Suppressor macrophage treated with lipopolysaccharide for 4 hours (primary cell): Measurements from ENCODE around the gene EPSTI1.
"Not testable (repeated sequence)": the region's sequence is repeated elsewhere in the genome, so short reads cannot be mapped to it uniquely, and the experiment has no call there.

ENCODE experiments used
- DNase-seq: peaks from one replicate; pipeline ENCODE4 v3.0.0-alpha.2; 2020

EPSTI1 gene, protein sequence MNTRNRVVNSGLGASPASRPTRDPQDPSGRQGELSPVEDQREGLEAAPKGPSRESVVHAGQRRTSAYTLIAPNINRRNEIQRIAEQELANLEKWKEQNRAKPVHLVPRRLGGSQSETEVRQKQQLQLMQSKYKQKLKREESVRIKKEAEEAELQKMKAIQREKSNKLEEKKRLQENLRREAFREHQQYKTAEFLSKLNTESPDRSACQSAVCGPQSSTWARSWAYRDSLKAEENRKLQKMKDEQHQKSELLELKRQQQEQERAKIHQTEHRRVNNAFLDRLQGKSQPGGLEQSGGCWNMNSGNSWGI

DNA sequence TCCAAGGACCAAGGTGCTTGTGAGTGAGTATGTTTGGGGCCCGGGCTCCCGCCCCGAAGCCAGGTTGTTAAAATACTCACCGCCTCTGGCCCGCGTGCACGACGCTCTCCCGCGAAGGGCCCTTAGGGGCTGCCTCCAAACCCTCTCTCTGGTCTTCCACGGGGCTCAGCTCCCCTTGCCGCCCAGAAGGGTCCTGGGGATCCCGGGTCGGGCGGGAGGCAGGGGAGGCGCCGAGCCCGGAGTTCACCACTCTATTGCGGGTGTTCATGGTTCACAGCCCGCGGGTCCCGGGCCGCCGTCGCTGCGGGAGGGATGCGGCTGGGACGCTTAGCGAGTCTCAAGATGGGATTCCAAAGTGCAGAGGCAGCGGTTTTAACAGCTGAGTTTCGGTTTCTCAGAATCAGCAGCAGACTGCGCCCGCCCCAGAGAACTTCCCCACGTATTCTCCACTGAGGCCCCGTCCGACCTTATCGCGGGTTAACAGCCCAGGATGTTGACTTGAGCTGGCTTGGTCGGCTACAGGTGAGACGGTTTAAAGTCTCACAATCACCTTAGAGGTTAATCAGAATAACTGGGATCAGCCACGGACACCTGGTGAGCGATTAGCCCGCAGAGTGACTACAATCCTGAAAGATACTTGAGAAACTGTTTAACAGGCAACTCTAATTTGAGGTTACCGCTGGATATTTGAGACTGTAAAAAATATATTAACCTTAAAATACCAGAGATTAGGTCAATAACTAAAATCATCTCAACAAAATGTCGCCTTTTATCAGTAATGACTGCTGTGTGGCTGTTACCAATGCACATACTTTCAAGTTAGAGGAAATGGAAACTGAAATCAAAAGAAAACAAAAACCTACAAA lies at the start of gene EPSTI1:
EPSTI1 (minus strand) TSS at position 344 of the 866 bp plus-strand sequence; CDS start at position 268, 76 bp downstream.
- DNase-seq: peak; percentile 96

DNA sequence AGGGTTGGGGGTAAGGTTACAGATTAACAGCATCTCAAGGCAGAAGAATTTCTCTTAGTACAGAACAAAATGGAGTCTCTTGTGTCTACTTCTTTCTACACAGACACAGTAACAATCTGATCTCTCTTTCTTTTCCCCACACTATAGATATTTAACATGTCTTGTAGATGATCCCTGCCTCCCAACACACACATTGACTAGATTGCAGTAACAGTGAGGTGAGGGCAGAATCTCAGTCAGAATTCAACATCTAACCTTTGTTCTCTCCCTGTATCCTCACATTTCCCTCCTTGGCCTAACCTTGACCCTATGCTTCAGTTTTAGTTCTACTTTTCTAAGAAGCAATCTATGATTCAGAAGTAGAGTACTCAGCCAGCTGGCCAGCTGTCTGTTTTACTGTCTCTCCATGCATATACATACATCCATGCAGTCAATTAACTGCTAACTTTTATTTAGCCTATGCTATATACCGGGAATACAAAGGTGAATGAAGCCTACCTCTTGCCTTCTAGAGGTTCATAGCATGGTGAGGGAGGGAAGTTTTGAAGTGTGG lies 49.4 kb upstream of the EPSTI1 start:
- no peak for DNase-seq

DNA sequence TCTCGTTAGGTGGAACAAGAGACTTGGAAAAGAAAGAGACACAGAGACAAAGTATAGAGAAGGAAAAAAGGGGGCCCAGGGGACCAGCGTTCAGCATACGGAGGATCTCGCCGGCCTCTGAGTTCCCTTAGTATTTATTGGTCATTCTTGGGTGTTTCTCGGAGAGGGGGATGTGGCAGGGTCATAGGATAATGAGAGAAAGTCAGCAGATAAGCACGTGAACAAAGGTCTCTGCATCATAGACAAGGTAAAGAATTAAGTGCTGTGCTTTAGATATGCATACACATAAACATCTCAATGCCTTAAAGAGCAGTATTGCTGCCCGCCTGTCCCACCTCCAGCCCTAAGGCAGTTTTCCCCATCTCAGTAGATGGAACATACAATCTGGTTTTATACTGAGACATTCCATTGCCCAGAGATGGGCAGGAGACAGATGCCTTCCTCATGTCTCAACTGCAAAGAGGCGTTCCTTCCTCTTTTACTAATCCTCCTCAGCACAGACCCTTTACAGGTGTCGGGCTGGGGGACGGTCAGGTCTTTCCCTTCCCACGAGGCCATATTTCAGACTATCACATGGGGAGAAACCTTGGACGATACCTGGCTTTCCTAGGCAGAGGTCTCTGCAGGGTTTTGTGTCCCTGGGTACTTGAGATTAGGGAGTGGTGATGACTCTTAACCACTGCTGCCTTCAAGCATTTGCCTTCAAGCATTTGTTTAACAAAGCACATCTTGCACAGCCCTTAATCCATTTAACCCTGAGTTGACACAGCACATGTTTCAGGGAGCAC lies 48.7 kb upstream of the EPSTI1 start:
- DNase-seq: not testable (repeated sequence)

DNA sequence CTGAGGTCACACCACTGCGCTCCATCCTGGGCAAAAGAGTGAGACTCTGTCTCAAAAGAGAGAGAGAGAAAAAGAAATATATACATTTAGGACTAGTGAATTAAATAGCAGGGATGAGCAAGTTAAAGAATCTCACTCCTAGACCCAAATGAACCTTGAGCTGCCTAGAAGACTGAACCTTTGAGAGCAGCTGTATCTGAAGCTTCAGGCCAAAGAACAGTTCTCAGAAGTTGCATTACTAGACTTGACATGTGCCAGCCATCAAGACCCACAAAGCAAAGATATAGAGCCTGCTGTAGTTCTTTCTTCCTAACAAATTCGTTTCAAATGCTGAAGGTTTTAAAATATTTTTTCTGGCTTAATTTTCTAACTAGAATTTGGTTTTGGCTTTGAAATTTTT lies 47.9 kb upstream of the EPSTI1 start:
- DNase-seq: no peak

DNA sequence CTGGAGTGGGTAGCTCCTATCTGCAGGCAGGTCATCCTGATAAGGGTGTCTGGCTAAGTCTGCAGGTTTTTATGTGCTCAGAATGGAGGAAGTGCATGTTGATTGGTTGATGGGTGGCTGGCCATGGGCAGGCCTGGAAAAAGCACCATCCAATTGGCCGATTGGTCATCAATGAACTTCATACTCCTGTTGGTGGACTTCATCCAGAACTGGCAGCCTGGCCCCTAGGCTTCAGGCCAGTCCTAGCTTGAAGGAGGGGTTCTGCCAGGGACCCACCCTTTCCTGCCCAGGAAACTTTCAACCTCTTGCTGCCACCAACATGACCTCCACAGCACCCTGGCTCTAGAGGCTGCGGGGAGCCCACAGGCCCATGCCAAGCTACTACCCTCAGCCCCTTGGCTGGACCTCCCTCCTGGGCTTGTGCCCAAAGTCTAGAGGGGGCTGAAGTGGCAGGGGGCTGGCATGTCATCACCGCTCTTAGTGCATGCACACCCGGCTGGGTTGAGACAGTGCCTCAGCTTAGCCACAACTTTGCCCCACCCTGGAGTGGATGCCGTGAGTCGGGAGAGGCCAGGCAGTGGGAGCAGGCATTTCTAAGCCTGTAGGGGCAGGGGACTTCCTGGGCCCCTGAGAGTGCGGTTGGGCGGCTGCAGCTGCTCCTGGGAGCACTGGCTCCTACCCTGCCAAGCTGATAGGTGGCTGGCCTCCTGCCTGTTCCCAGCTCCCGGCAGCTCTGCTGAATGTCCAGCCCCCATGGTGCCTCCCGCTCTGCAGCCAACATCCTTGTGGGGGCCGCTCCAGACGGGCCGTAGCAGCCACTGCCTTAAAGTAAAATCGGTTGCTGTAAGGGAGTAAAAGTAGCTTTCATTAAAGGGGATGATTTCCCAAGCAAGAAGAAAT lies 44.6 kb upstream of the EPSTI1 start:
- no peak for DNase-seq

DNA sequence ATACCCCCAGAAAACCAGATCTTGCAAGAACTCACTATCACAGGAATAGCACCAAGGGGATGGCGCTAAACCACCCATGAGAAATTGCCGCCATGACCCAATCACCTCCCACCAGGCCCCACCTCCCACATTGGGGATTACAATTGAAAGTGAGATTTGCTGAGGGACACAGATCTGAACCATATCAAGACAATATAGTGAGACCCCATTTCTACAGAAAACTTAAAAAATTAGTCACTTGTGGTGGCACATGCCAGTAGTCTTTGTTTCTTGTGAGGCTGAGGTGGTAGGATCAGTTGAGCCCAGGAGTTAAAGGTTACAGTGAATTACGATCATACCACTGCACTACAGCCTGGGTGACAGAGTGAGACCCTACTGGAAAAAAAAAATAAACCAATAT lies 41.0 kb upstream of the EPSTI1 start:
- DNase-seq: no peak

DNA sequence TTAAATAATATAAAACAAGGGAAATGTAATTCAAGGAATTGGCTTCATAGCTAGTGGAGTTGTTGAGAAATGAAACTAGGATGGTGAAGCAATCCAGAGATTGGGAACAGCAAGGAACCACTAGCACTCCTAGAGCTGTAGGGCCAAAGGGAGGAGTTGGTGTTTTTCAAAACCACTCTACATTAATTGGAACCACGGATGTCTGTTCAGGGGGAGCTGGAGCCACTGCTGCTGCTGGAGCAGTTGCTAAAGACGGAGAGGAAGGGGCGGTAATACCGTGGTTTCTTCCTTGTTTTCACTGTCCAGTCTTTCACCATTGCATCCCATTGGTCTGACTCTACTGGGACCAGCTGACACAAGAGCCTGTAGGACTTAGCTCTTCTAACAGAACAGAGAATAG lies 39.8 kb upstream of the EPSTI1 start:
- peak; percentile 23 for DNase-seq

DNA sequence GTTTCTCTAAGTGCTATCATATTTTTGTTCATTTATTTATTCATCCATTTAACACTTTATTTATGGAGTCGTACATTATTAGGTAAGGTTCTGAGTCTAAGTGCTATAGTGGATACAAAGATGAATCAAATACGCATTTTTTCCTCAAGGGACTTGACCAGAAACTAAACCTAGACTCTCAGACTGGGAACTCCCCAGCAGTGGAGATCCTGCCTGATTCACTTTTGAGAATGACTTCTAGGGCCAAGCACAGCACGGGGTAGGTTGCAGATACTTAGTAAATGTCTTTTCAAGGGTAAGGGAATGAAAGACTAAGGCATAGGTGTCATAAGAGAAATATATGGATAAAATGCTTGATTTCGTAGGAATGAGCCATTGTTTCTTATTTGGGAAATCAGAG lies 38.5 kb upstream of the EPSTI1 start:
- DNase-seq: no peak

DNA sequence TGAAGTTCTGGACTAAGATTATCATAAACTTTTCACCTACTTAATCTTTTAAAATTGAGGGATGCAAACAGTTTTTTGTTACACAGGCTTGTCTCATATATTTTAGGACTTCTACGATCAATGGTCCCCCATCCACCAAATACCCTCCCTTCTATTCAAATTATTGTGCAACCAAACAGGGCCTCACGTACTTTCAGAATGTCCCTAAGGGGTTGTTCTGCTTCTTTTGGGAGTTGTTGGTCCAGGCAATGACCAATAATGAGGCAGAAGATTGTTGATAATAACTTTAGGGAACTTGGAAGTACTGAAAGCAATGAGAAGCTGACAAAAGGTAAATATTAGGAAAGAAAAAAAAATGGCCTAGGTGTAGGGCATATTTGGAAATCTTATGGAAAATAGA lies 34.2 kb upstream of the EPSTI1 start:
- DNase-seq: peak; percentile 19

DNA sequence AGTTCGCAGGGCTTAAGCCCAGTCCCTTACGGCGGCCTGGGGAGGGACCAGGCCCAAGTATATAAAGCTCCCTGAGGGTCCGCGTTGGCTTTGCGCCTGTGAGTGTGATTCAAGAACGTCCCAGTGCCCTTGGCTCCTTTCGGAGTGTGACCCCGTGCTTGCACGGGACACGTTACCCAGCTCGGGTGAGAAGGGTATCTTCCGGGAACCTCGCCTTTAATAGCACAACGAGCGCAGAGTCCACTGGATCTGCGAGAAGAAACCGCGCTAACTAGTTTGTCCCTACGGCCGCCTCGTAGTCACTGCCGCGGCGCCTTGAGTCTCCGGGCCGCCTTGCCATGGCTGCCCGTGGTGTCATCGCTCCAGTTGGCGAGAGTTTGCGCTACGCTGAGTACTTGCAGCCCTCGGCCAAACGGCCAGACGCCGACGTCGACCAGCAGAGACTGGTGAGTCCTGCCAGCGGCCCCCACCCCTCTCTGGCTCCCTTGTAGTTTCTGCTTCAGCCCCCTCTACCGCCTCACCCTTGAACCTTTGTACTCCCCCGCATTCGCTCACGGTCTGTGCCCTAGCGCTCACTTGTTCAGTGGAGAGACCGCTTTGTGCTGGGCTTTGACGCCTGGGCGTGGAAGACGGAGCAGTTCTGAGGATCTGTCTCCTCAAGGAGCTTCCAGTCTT lies 31.4 kb upstream of the EPSTI1 start, which contains the start of gene DNAJC15:
DNAJC15 (plus strand) TSS at position 298 of the 675 bp plus-strand sequence; CDS start at position 339, 41 bp downstream.
- peak; percentile 85 for DNase-seq

DNA sequence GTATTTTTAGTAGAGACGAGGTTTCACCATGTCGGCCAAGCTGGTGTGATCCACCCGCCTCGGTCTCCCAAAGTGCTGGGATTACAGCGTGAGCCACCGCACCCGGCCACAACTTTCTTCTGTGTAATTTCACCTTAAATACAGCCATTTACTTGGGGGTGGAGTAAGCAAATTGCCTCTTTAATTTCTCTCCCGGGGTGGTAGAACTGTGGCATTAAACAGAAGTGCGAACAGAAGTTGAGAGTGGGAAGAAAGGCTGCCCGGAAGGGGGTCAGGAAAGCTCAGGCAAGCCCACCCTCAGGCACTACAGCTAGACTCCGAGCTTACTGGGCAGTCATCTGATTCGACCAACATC lies 30.9 kb upstream of the EPSTI1 start:
- no peak for DNase-seq

DNA sequence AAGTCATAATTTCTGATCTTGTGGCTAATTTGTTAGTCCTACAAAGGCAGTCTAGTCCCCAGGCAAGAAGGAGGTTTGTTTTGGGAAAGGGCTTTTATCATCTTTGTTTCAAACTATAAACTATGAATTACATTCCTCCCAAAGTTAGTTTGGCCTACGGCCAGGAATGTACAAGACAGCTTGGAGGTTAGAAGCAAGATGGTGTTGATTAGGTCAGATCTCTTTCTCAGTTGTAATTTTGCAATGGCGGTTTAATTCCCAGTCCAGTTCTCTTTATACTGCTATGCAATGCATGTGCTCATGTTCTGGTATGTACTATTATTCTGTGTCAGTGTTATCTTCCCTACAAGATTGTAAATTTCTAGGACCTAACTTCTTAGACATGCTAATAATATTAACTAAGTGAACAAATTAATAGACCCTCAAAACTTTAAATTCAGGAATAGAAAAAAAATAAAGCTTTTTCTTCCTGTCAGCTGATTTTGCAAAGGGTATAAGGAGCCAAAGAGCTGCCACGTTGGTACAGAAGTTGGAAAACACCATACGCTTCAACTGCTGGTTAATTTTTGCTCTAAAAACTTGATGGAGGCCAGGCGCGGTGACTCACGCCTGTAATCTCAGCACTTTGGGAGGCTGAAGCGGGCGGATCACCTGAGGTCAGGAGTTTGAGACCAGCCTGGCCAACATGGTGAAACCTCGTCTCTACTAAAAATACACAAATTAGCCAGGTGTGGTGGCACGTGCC lies 30.1 kb upstream of the EPSTI1 start:
- no peak for DNase-seq

DNA sequence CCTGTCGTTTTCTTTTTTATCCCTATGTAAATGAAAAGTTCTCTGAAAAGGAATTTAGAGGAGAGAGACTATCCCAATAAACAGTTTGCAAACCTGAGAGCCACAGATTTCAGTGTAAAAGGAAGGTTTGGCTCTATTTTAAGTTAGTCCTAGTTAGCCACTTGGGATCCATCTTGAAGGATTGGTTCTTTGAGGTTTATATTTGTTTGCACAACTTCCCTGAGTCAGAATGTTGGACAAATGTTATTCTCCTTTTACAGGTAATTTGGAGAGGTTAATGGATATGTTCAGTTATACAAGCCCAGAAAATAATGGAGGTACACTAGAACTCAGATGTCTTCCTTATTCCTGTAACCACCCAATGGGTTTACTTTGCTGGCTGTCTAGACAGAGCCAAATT lies 28.8 kb upstream of the EPSTI1 start:
- DNase-seq: no peak

DNA sequence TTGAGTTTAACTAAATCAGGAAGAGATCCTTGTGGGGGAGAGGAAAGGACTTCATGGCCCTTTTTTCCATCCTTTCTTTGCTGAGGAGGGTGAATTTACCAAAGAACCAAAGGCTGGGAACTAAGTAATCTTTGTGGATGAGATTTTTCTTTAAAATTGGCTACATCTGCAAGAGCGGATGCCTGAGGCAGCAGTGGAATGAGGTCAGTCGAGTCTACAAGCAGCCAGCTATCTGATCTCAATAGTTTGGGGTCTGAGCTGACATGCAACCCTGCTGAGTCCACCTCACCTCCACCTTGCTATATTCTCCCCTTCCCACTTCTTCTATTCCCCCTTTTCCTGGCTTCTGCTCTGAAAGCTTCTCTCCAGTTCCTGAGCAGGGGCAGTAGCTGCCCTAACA lies 27.8 kb upstream of the EPSTI1 start:
- no peak for DNase-seq

DNA sequence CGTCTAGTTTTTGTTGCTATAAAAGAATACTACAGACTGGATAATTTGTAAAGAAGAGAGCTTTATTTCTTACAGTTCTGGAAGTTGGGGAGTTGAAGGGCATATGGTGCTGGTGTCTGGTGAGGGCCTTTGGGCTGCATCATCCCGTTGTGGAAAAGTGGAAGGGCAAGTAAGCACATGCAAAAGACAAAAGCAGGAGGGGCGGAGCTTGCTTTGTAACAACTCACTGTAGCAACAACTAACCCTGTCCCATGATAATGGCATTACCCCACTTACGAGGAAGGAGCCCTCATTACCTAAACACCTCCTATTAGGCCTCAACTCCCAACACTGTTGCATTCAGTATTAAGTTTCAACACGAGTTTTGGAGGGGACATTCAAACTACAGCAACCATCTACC lies 24.2 kb upstream of the EPSTI1 start:
- no peak for DNase-seq

DNA sequence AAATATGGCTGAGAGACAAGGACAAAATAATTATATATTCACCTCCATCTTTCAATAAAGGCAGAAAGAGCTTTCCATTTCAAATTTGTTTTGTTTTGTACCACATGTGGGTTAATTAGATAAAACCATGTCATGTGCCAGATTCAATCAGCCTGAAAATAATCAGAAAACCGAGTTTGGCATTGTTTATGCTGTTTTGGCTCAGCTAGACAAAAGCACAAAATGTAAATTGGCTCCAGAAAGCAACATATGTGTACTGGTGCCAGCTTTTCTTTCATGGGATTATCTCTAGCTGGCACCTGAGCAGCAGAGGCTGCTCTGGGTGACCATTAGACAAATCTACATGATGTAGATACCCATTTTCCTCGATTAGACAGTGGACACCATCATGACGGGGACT lies 22.1 kb upstream of the EPSTI1 start:
- DNase-seq: no peak

DNA sequence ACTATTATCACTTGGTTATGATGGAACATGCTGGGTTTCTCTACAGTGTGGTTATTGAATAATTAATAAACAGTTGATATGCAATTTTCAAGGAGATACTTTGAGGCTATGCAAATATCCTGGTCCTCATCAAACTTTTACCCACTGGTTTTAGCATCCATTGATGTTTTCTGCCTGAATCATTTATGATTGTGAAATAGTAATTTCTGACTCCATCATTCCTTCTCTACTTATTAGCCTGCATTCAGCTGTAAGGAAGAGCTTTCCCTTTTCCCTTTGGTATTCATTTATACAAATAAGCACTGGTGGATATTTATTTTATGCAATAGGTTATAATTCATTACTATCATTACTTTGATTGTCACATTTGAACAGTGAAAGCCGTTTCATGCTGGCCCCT lies 17.5 kb upstream of the EPSTI1 start:
- no peak for DNase-seq

DNA sequence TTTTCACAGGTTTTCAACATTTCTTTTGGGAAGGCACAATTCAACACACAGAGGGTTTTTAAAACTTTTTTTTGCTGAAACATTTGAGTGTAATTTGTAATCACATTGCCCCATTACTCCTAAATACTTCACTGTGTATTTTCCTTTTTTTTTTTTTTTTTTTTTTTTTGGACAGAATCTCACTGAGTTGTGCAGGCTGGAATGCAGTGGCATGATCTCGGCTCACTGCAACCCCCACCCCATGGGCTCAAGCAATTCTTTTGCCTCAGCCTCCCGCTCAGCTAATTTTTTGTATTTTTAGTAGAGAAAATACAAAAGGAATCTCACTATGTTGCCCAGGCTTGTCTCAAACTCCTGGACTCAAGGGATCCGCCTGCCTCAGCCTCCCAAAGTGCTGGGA lies 16.6 kb upstream of the EPSTI1 start:
- DNase-seq: no peak

DNA sequence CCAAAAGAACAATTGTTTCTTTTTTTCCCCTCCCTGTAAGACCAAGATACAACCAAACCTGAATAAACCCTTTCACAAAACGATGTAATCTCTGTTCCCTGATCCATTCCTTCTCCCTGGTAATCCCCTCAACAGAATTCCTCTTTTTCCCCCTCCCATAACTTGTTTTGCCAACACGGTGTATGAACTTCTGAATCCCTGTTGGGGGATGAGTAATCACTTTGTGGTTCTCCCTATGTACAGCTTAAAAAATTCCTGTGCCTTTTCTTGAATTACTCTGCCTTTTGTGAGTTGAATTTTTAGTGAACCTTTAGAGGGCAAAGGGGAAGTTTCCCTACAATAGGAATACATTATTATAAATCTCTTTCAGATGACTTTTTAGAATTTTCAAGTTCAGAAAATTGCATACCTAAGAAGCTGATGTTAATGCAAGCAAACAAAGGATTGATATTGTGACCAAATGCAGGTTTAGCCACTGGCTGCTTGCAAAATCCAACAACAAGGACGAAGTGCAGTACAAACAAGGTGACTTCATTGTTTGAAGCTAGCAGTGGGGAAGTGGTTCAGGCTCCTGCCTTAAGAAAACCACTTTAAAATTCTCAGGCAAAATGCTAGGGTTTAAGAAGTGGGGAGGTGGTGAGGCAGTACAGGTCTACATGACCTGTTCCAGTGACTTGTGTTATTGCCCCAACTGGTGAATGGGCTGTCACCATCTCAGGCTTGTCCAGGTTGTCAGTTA lies 15.0 kb upstream of the EPSTI1 start:
- DNase-seq: no peak
